GM12878 (cell line): ENCODE measurements around the gene ITGA1. TPM values are rescaled to one million over a fixed set of nuclear protein-coding genes. Genes with fewer than 3 reads are reported as not detected.

Source experiments
- ATAC-seq: fragments of 200-7000 bp; cut with Tn5 transposase; 3 replicates; pipeline ENCODE4 v1.9.1; 2020; ENCODE audit warnings: mild to moderate bottlenecking, moderate library complexity
- BruUV-seq: library from RNA; stranded (reverse); fragments of 400-500 nt; replicated peaks from 2 replicates; lab custom pipeline; 2021; lab: Mats Ljungman, UMichigan
- CTCF ChIA-PET: fragments of 300-600 bp; sonication (Branson Sonifier 250); formaldehyde crosslinking; extraction: SDS; loops from one replicate; lab custom pipeline; 2021; ENCODE audit warnings: inconsistent platforms; lab: Yijun Ruan, JAX
- POLR2A ChIA-PET: fragments of 350-600 bp; formaldehyde crosslinking; extraction: SDS; loops from one replicate; lab custom pipeline; 2021; ENCODE audit warnings: inconsistent platforms; lab: Charles Lee
- RAD21 ChIA-PET: fragments of 300-600 bp; sonication (Branson Sonifier 250); formaldehyde crosslinking; loops from one replicate; lab custom pipeline; 2023; ENCODE audit warnings: antibody characterized with exemption; ENCODE audit not compliant: unreplicated experiment; lab: Charles Lee
- SMC1A ChIA-PET: fragments of 300-600 bp; sonication (Branson Sonifier 250); formaldehyde crosslinking; loops from one replicate; lab custom pipeline; 2023; ENCODE audit not compliant: unreplicated experiment, uncharacterized antibody; lab: Charles Lee
- DNase-seq: peaks from one replicate; pipeline ENCODE4 v3.0.0-alpha.2; 2011; ENCODE audit warnings: low read depth, low spot score
- FAIRE-seq: peaks from 3 replicates; lab custom pipeline; 2011; peaks lifted over from hg19 to GRCh38; lab: Jason Lieb, UNC
- H2AFZ ChIP-seq: 2 replicates; pipeline ENCODE4 v1.6.0; 2011; ENCODE audit warnings: low read depth, low read length, control low read depth; ENCODE audit not compliant: control insufficient read depth
- H3K27ac ChIP-seq: 2 replicates; pipeline ENCODE4 v1.5.1; 2011; ENCODE audit warnings: control low read depth; ENCODE audit not compliant: control insufficient read depth, insufficient read depth
- H3K27me3 ChIP-seq, 2 experiments: replicated peaks in 1 of 2; 2 replicates each; pipeline versions ENCODE4 v1.6.0 to v1.6.1; 2011; ENCODE audit warnings: low read length in 1 of 2; ENCODE audit not compliant: control insufficient read depth in 2 of 2, insufficient read depth in 2 of 2
- H3K36me3 ChIP-seq, 2 experiments: 2 replicates each; pipeline ENCODE4 v1.5.1; 2011; ENCODE audit warnings: low read length in 1 of 2; ENCODE audit not compliant: control insufficient read depth in 2 of 2, insufficient read depth in 2 of 2
- H3K4me1 ChIP-seq: 2 replicates; pipeline ENCODE4 v1.6.1; 2011; ENCODE audit warnings: mild to moderate bottlenecking, low read length, moderate library complexity, mixed read lengths; ENCODE audit not compliant: control insufficient read depth, insufficient read depth
- H3K4me2 ChIP-seq: 2 replicates; pipeline ENCODE4 v1.6.0; 2011; ENCODE audit warnings: control low read depth; ENCODE audit not compliant: control insufficient read depth, insufficient read depth
- H3K4me3 ChIP-seq: fragments of 200-600 bp; sonication (generic); 2 replicates; pipeline ENCODE4 v1.5.1; 2016
- H3K79me2 ChIP-seq: 2 replicates; pipeline ENCODE4 v1.6.0; 2011; ENCODE audit warnings: low read length; ENCODE audit not compliant: control insufficient read depth, insufficient read depth
- H3K9ac ChIP-seq: 2 replicates; pipeline ENCODE4 v1.8.0; 2011; ENCODE audit warnings: low read length, control low read depth, mixed read lengths; ENCODE audit not compliant: control insufficient read depth, insufficient read depth
- H3K9me3 ChIP-seq: replicated peaks from 3 replicates; pipeline ENCODE4 v1.5.1; 2011; ENCODE audit warnings: mild to moderate bottlenecking, low read length; ENCODE audit not compliant: control insufficient read depth, insufficient read depth
- H4K20me1 ChIP-seq: 2 replicates; pipeline ENCODE4 v1.6.0; 2011; ENCODE audit not compliant: control insufficient read depth, insufficient read depth
- BCLAF1 ChIP-seq: fragments of 450-650 bp; IDR thresholded peaks from 2 replicates; pipeline ENCODE4 v1.6.1; 2017; ENCODE audit warnings: antibody characterized with exemption, mild to moderate bottlenecking, moderate library complexity
- BMI1 ChIP-seq: fragments of 450-650 bp; IDR thresholded peaks from 2 replicates; pipeline ENCODE4 v1.6.1; 2016; ENCODE audit warnings: mild to moderate bottlenecking, moderate library complexity, borderline replicate concordance
- CTCF ChIP-seq, 3 experiments: IDR thresholded peaks in 2 of 3; conservative IDR thresholded peaks in 1 of 3; 2 replicates each; pipeline ENCODE4 v1.5.1; 2011; ENCODE audit warnings: low read depth in 3 of 3, low read length in 3 of 3, mild to moderate bottlenecking in 3 of 3, control low read depth in 2 of 3, moderate library complexity in 2 of 3, inconsistent platforms in 1 of 3, mixed read lengths in 1 of 3; ENCODE audit not compliant: control insufficient read depth in 2 of 3, insufficient read depth in 1 of 3; ENCODE audit errors: extremely low read depth in 1 of 3
- ETV6 ChIP-seq, 2 experiments: fragments of 450-650 bp in 1 of 2; IDR thresholded peaks in 1 of 2; conservative IDR thresholded peaks in 1 of 2; 2 replicates each; pipeline ENCODE4 v1.6.1; 2014; ENCODE audit warnings: antibody characterized with exemption in 1 of 2, borderline replicate concordance in 1 of 2, low read depth in 1 of 2, mild to moderate bottlenecking in 1 of 2, moderate library complexity in 1 of 2
- HCFC1 ChIP-seq: fragments of 150-350 bp; IDR thresholded peaks from 2 replicates; pipeline ENCODE4 v1.6.1; 2014; ENCODE audit warnings: low read length
- HDAC6 ChIP-seq: fragments of 200-600 bp; sonication (generic); IDR thresholded peaks from one replicate; pipeline ENCODE4 v1.8.0; 2017; ENCODE audit warnings: antibody characterized with exemption; ENCODE audit not compliant: unreplicated experiment
- NBN ChIP-seq: fragments of 450-650 bp; IDR thresholded peaks from 2 replicates; pipeline ENCODE4 v1.6.1; 2016
- NFXL1 ChIP-seq: fragments of 450-650 bp; IDR thresholded peaks from 2 replicates; pipeline ENCODE4 v1.6.1; 2017; ENCODE audit warnings: antibody characterized with exemption, mild to moderate bottlenecking, borderline replicate concordance
- POU2F2 ChIP-seq: IDR thresholded peaks from 3 replicates; pipeline ENCODE4 v1.6.1; 2011; ENCODE audit warnings: low read depth, mild to moderate bottlenecking, low read length, borderline replicate concordance
- REST ChIP-seq: IDR thresholded peaks from 2 replicates; pipeline ENCODE4 v1.6.1; 2012; ENCODE audit warnings: mild to moderate bottlenecking, low read depth, low read length
- SIN3A ChIP-seq: IDR thresholded peaks from 2 replicates; pipeline ENCODE4 v1.6.1; 2012; ENCODE audit warnings: low read depth, low read length, improper control_type of control experiment
- SIX5 ChIP-seq: IDR thresholded peaks from 2 replicates; pipeline ENCODE4 v1.6.1; 2011; ENCODE audit warnings: mild to moderate bottlenecking, low read depth, low read length, moderate library complexity; ENCODE audit not compliant: severe bottlenecking
- ZNF217 ChIP-seq: fragments of 450-650 bp; IDR thresholded peaks from 2 replicates; pipeline ENCODE4 v1.6.1; 2017; ENCODE audit warnings: antibody characterized with exemption, mild to moderate bottlenecking
- WGBS: methylation state at CpG from one replicate; pipeline ENCODE4 v1.1.6; 2016; ENCODE audit warnings: low lambda C conversion rate; ENCODE audit not compliant: insufficient replicate concordance, insufficient coverage; ENCODE audit errors: missing lambda C conversion rate; 5-methylcytosine and 5-hydroxymethylcytosine counted together
- in situ Hi-C: fragments of 300-500 bp; cut with MboI; formaldehyde crosslinking; loops from 9 replicates; pipeline ENCODE4 v1.14.3; 2018; ENCODE audit warnings: mixed read lengths
- intact Hi-C: fragments of 100-400 bp; cut with micrococcal nuclease; formaldehyde crosslinking; loops from one replicate; pipeline ENCODE4 v1.14.2; 2022; ENCODE audit not compliant: unreplicated experiment
- polyA plus RNA-seq, 11 experiments: library from polyadenylated mRNA; depleted of rRNA in 4 of 11; unstranded in 6 of 11; stranded (reverse) in 5 of 11; fragments of >200 nt; fragmentation: Nextera tagmentation in 4 of 11; fragmentation: Illumina TruSeq in 1 of 11; extraction: Ambion mirVana in 4 of 11; extraction: Trizol in 1 of 11; gene quantifications; 1 replicate in 1 of 11; 2 replicates in 10 of 11; pipeline versions ENCODE4 v1.2.1 to v1.2.3, GENCODE V29; 2011 to 2016; ENCODE audit warnings: inconsistent platforms in 2 of 11, missing spikeins in 2 of 11, low read depth in 1 of 11
- total RNA-seq, 4 experiments: library from RNA; depleted of rRNA in 3 of 4; stranded (reverse); fragments of >200 nt in 3 of 4; fragmentation: Illumina TruSeq in 1 of 4; extraction: Trizol in 1 of 4; gene quantifications; 2 replicates each; pipeline versions ENCODE4 v1.2.1 to v1.2.3, GENCODE V29; 2013 to 2021

Gene ITGA1
- total and polyA plus RNA-seq, 10 of the 15 experiments (the other 5 are each of a cell fraction or from before 2014, with no cell fraction given): 0.02 to 0.56 (median 0.19) TPM

GRCh38 chr5:52838326-52839015, 50.8 kb downstream of the ITGA1 start:
- ChIA-PET POLR2A (no interaction called here), RAD21 (no interaction called here), CTCF (no interaction called here), SMC1A (interaction anchor here (0.8 kb wide), 1 partner anchor 15 kb away, joined by 3 read pairs; no protein-coding TSS in a partner anchor)
- Histone ChIP-seq H3K4me2 (no peak overlapping the region), H3K27me3 (no peaks in the 10 kb centered on the region), H3K4me3 (no peak overlapping the region), H3K79me2 (no peaks in the 10 kb centered on the region), H3K9me3 (no peaks in the 10 kb centered on the region), H2AFZ (no peak overlapping the region), H4K20me1 (no peaks in the 10 kb centered on the region), H3K36me3 (no peaks in the 10 kb centered on the region), H3K27ac (no peak overlapping the region), H3K4me1 (no peaks in the 10 kb centered on the region), H3K9ac (no peak overlapping the region)
- ATAC-seq (no peak), DNase-seq (no peak), FAIRE-seq (no peak)
- intact Hi-C loops (no loop called here), in situ Hi-C loops (no loop called here)
- 28% methylated on average over 7 of the region's 7 CpGs for WGBS
- no TSS peak for BruUV-seq
- no peak for TF ChIP-seq ETV6 (conservative IDR thresholded peaks at IDR 0.05 in 1 of 2, IDR thresholded peaks at IDR 0.05 in 1 of 2; ENCODE audit: borderline replicate concordance in 1 of 2, low read depth in 1 of 2)
- no peak for TF ChIP-seq CTCF (IDR thresholded peaks at IDR 0.05 in 2 of 3, conservative IDR thresholded peaks at IDR 0.05 in 1 of 3; ENCODE audit: control insufficient read depth in 2 of 3, extremely low read depth in 1 of 3, insufficient read depth in 1 of 3, low read depth in 3 of 3, low read length in 3 of 3)
- no peak for TF ChIP-seq BMI1
- TF ChIP-seq HCFC1: no peak
- no peak for TF ChIP-seq SIX5
- no peak for TF ChIP-seq POU2F2
- no peak for TF ChIP-seq REST
- no peak for TF ChIP-seq NBN
- no peak for TF ChIP-seq BCLAF1
- TF ChIP-seq NFXL1: no peak
- TF ChIP-seq ZNF217: no peak
- no peak for TF ChIP-seq HDAC6
- TF ChIP-seq SIN3A: no peak
